ENCODE measurements around the gene NOTCH2.

NOTCH2 gene

GRCh38 chr1:119966681-119967080, 102.8 kb downstream of the NOTCH2 start:
- Histone ChIP-seq H3K4me1 (ENCODE audit: low read length) (peaks cover 6% of the 10 kb centered on the region), H2AFZ (ENCODE audit: low read depth, low read length) (no peak overlapping the region), H3K4me2 (ENCODE audit: low read length) (no peak overlapping the region), H3K9ac (ENCODE audit: low read length) (no peak overlapping the region), H3K9me3 (ENCODE audit: insufficient read depth, low read length) (no peaks in the 10 kb centered on the region), H3K4me3 (ENCODE audit: low read length) (no peak overlapping the region), H3K79me2 (ENCODE audit: low read length) (no peaks in the 10 kb centered on the region), H3K27me3 (ENCODE audit: low read depth, low read length) (no peaks in the 10 kb centered on the region), H4K20me1 (ENCODE audit: insufficient read depth, low read length) (peaks cover 21% of the 10 kb centered on the region), H3K27ac (ENCODE audit: low read length) (no peak overlapping the region), H3K36me3 (replicated peaks; ENCODE audit: low read depth, low read length) (peaks cover 39% of the 10 kb centered on the region)
- TF ChIP-seq EZH2phosphoT487 (IDR thresholded peaks at IDR 0.05; ENCODE audit: low read depth), result no peak
- TF ChIP-seq, protein P1, sequence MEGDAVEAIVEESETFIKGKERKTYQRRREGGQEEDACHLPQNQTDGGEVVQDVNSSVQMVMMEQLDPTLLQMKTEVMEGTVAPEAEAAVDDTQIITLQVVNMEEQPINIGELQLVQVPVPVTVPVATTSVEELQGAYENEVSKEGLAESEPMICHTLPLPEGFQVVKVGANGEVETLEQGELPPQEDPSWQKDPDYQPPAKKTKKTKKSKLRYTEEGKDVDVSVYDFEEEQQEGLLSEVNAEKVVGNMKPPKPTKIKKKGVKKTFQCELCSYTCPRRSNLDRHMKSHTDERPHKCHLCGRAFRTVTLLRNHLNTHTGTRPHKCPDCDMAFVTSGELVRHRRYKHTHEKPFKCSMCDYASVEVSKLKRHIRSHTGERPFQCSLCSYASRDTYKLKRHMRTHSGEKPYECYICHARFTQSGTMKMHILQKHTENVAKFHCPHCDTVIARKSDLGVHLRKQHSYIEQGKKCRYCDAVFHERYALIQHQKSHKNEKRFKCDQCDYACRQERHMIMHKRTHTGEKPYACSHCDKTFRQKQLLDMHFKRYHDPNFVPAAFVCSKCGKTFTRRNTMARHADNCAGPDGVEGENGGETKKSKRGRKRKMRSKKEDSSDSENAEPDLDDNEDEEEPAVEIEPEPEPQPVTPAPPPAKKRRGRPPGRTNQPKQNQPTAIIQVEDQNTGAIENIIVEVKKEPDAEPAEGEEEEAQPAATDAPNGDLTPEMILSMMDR (IDR thresholded peaks at IDR 0.05; ENCODE audit: low read depth, low read length), result no peak

- Histone ChIP-seq H3K27ac (ENCODE audit: low read length) (no peak overlapping the region), H4K20me1 (ENCODE audit: insufficient read depth, low read length) (peaks cover 21% of the 10 kb centered on the region), H3K4me2 (ENCODE audit: low read length) (no peak overlapping the region), H2AFZ (ENCODE audit: low read depth, low read length) (no peak overlapping the region), H3K4me3 (ENCODE audit: low read length) (no peak overlapping the region), H3K27me3 (ENCODE audit: low read depth, low read length) (no peaks in the 10 kb centered on the region), H3K36me3 (replicated peaks; ENCODE audit: low read depth, low read length) (peaks cover 35% of the 10 kb centered on the region), H3K79me2 (ENCODE audit: low read length) (no peaks in the 10 kb centered on the region), H3K4me1 (ENCODE audit: low read length) (peaks cover 6% of the 10 kb centered on the region), H3K9me3 (ENCODE audit: insufficient read depth, low read length) (no peaks in the 10 kb centered on the region), H3K9ac (ENCODE audit: low read length) (no peak overlapping the region)
- TF ChIP-seq, protein P1 (IDR thresholded peaks at IDR 0.05; ENCODE audit: low read depth, low read length), result no peak
- TF ChIP-seq EZH2phosphoT487 (IDR thresholded peaks at IDR 0.05; ENCODE audit: low read depth), result no peak
These were observed 103.4 kb downstream of the NOTCH2 start for GRCh38 chr1:119966020-119966419.

DNA sequence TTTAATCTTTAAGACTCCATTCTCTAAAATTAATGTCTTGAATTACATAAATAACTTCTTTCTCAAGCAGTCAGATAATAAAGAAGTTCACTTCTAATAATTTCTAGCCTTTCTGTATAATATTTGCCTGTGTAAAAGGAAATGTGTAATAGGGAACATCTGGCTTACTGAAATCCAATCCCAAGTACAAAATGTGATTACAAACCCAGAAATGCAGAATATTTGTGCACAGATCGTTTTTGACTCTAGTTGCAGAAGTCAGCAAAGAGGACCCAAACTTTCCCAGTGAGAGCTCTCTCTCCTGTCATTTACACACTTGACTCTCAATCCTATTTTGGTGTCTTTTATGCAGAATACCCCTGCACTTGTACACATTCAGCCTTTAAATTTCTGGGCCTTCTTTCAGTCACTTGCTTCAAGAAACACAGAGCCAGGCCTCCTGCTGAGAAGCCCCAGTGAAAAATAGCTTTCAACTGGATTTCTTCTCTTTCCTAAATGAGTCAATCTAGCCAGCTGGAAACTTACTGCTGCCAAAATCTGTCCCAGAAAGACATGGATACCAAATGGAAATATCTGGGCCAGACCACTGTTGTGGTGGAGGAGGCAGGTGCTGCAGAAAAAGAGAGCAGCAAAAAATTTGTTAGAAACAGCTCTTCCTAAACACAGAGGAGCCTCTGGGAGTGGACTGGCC, 104.6 kb downstream of the NOTCH2 start:
- Histone ChIP-seq H4K20me1 (ENCODE audit: insufficient read depth, low read length) (peaks cover 18% of the 10 kb centered on the region), H3K4me2 (ENCODE audit: low read length) (no peak overlapping the region), H2AFZ (ENCODE audit: low read depth, low read length) (no peak overlapping the region), H3K27ac (ENCODE audit: low read length) (no peak overlapping the region), H3K79me2 (ENCODE audit: low read length) (no peaks in the 10 kb centered on the region), H3K4me1 (ENCODE audit: low read length) (peaks cover 6% of the 10 kb centered on the region), H3K4me3 (ENCODE audit: low read length) (no peak overlapping the region), H3K36me3 (replicated peaks; ENCODE audit: low read depth, low read length) (peaks cover 35% of the 10 kb centered on the region), H3K9ac (ENCODE audit: low read length) (no peak overlapping the region), H3K27me3 (ENCODE audit: low read depth, low read length) (no peaks in the 10 kb centered on the region), H3K9me3 (ENCODE audit: insufficient read depth, low read length) (no peaks in the 10 kb centered on the region)
- TF ChIP-seq, protein P1 (IDR thresholded peaks at IDR 0.05; ENCODE audit: low read depth, low read length), result no peak
- no peak for TF ChIP-seq EZH2phosphoT487 (IDR thresholded peaks at IDR 0.05; ENCODE audit: low read depth)

GRCh38 chr1:119962296-119962968, 107.0 kb downstream of the NOTCH2 start:
- TF ChIP-seq, protein P1 (IDR thresholded peaks at IDR 0.05; ENCODE audit: low read depth, low read length), result no peak
- TF ChIP-seq EZH2phosphoT487 (IDR thresholded peaks at IDR 0.05; ENCODE audit: low read depth), result no peak
- H4K20me1 ChIP-seq (ENCODE audit: insufficient read depth, low read length), result peaks cover 9% of the 10 kb centered on the region; the same call in 1 of the 2 replicates
- peaks cover 31% of the 10 kb centered on the region for H3K36me3 ChIP-seq (replicated peaks; ENCODE audit: low read depth, low read length)
- no peak overlapping the region for H2AFZ ChIP-seq (ENCODE audit: low read depth, low read length)
- no peak overlapping the region for H3K4me3 ChIP-seq (ENCODE audit: low read length)
- no peaks in the 10 kb centered on the region for H3K27me3 ChIP-seq (ENCODE audit: low read depth, low read length)
- no peak overlapping the region for H3K27ac ChIP-seq (ENCODE audit: low read length)
- H3K9me3 ChIP-seq (ENCODE audit: insufficient read depth, low read length), result no peaks in the 10 kb centered on the region
- no peak overlapping the region for H3K9ac ChIP-seq (ENCODE audit: low read length)
- no peak overlapping the region for H3K4me2 ChIP-seq (ENCODE audit: low read length)
- no peaks in the 10 kb centered on the region for H3K4me1 ChIP-seq (ENCODE audit: low read length)
- no peaks in the 10 kb centered on the region for H3K79me2 ChIP-seq (ENCODE audit: low read length)
